Measurements from ENCODE around the gene DBNDD1.
"Not testable (repeated sequence)": the region's sequence is repeated elsewhere in the genome, so short reads cannot be mapped to it uniquely, and the experiment has no call there.

DBNDD1 gene

GRCh38 chr16:90011908-90012501 lies 7.3 kb downstream of the DBNDD1 start:
- H3K4me3 ChIP-seq (ENCODE audit: low read depth, low read length), result no peak overlapping the region
- TF ChIP-seq, protein P1, sequence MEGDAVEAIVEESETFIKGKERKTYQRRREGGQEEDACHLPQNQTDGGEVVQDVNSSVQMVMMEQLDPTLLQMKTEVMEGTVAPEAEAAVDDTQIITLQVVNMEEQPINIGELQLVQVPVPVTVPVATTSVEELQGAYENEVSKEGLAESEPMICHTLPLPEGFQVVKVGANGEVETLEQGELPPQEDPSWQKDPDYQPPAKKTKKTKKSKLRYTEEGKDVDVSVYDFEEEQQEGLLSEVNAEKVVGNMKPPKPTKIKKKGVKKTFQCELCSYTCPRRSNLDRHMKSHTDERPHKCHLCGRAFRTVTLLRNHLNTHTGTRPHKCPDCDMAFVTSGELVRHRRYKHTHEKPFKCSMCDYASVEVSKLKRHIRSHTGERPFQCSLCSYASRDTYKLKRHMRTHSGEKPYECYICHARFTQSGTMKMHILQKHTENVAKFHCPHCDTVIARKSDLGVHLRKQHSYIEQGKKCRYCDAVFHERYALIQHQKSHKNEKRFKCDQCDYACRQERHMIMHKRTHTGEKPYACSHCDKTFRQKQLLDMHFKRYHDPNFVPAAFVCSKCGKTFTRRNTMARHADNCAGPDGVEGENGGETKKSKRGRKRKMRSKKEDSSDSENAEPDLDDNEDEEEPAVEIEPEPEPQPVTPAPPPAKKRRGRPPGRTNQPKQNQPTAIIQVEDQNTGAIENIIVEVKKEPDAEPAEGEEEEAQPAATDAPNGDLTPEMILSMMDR (conservative IDR thresholded peaks at IDR 0.05; ENCODE audit: low read depth, low read length), result no peak
- DNase-seq (ENCODE audit: low read depth), result no peak

DNA sequence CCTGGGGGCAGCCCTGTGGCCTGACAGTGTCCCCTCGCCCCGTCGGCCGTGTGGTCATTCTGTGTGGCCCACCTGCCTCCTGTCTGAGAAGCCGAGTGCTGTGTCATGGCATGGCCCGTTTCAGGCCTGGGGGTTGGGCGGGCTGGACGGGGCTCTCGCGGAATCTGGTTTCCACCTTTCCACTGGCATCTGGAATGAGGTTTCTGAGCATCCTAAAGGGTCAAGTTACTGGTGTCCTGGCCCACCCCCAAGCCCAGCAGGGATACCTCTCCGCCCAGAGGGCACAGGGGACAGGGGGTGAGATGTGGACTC lies 7.8 kb downstream of the DBNDD1 start:
- no peak for DNase-seq (ENCODE audit: low read depth)
- TF ChIP-seq, protein P1 (conservative IDR thresholded peaks at IDR 0.05; ENCODE audit: low read depth, low read length), result no peak
- H3K4me3 ChIP-seq (ENCODE audit: low read depth, low read length), result no peak overlapping the region

DNA sequence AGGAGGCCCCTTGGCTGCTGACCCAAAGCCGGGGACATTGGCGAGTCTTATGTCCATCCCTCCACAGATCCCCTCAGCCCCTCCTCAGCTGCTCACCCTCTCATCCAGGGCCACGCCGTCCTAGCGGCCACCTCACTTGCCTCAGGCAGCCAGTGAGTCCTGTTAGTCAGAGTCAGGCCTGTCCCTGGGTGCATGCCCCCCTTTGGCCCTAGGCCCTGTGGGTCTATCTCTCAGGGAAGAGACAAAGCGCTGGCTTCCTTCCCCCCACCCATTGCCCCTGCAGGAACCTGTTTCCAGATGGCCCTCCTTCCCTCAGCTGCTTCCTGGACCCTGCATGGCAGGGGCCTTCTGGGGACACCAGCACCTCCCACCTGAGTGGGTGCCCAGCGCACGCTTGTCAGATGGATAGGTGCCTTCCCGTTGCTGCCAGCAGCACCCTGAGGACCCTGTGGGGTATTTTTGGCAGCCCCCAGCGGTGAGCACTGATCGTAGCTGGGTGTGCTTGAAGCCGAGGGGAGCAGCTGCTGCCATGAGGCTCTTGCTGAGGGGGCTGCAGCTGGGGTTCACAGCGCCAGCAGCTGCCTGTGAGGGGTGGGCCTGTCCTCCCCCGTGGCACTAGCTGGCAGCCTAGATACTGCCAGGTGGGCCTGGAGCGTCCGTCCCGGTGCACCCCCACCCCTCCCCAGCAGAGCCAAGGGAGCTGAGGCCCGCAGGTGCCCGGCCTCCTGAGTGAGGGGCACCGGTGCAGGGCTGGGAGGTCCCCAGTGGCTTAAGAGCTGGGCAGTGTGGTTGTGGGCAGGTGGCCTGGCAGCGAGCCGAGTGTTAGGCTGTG lies 8.4 kb downstream of the DBNDD1 start:
- no peak for DNase-seq (ENCODE audit: low read depth)
- TF ChIP-seq, protein P1 (conservative IDR thresholded peaks at IDR 0.05; ENCODE audit: low read depth, low read length), result no peak
- no peak overlapping the region for H3K4me3 ChIP-seq (ENCODE audit: low read depth, low read length)

GRCh38 chr16:90009172-90009899 lies 9.9 kb downstream of the DBNDD1 start:
- no peak overlapping the region for H3K4me3 ChIP-seq (ENCODE audit: low read depth, low read length)
- no peak for DNase-seq (ENCODE audit: low read depth)
- TF ChIP-seq, protein P1 (conservative IDR thresholded peaks at IDR 0.05; ENCODE audit: low read depth, low read length), result no peak

GRCh38 chr16:90008708-90009145 lies 10.5 kb downstream of the DBNDD1 start:
- no peak overlapping the region for H3K4me3 ChIP-seq (ENCODE audit: low read depth, low read length)
- DNase-seq (ENCODE audit: low read depth), result peak; percentile 65
- TF ChIP-seq, protein P1 (conservative IDR thresholded peaks at IDR 0.05; ENCODE audit: low read depth, low read length), result no peak

DNA sequence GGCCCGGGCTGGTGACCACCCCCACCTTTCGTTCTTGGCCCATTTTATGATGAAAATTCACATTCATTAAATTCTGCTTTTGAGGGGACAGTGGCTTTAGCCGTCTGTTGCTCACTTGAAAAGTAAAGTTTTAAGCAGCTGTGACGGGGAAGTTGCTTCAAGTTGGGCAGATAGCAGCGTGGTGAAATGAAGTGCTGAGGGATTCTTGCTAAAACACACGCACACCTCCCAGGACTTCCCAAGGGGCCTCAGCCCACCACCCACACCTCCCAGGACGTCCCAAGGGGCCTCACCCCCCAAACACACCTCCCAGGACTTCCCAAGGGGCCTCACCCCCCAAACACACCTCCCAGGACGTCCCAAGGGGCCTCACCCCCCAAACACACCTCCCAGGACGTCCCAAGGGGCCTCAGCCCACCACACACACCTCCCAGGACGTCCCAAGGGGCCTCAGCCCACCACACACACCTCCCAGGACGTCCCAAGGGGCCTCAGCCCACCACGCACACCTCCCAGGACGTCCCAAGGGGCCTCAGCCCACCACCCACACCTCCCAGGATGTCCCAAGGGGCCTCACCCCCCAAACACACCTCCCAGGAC lies 11.5 kb downstream of the DBNDD1 start:
- not testable (repeated sequence) for DNase-seq (ENCODE audit: low read depth); H3K4me3 ChIP-seq (ENCODE audit: low read depth, low read length)

GRCh38 chr16:90007015-90007414 lies 12.2 kb downstream of the DBNDD1 start:
- no peak for DNase-seq (ENCODE audit: low read depth)
- TF ChIP-seq, protein P1 (conservative IDR thresholded peaks at IDR 0.05; ENCODE audit: low read depth, low read length), result no peak
- H3K4me3 ChIP-seq (ENCODE audit: low read depth, low read length), result no peak overlapping the region
